ENCODE results near the gene B3GNT3.

B3GNT3 gene

DNA sequence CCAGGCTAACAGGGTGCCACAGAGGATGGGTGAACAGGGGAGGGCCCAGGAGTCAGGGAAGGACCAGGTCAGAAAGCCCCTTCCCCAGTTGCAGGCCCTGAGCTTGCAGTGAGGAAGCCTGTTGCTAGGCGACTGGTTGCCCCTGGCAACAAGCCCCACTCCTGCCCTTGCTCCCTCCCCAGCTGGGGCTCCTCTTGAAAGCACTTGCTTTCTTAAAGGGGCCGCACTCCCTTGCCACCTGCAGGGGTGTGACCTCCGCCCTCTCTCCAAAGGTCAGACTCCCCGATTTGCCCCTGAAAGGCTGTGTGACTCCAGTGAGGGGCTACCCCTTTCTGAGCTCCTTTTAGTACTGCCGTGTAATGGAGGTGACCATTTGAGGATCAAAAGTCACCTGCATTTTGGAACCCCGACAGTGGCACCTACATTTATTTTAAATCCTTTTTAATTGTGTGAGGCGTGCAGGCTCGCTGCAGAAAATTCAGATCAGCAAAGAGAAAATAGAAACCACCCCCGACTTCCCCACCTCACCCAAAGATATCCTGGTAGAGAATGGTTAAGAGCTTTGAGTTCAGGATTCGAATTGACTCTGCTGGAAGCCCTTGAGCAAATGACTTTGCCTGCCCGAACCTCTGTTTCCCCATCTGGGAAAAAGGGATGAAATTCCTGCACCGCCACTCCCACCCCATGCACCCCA, 38.8 kb upstream of the B3GNT3 start:
- in situ Hi-C loops (cut with HindIII; ENCODE audit: low pct_unique_long_range_greater_than_20kb, low sequenced_read_pairs) = no loop called here
- no peak for TF ChIP-seq JUND (IDR thresholded peaks at IDR 0.05; ENCODE audit: low read depth)
- peak in 1 of 2 experiments; percentile 57 for DNase-seq (ENCODE audit: low read depth in 1 of 2, low spot score in 1 of 2)

- in situ Hi-C loops (cut with HindIII; ENCODE audit: low pct_unique_long_range_greater_than_20kb, low sequenced_read_pairs) = no loop called here
- TF ChIP-seq JUND (IDR thresholded peaks at IDR 0.05; ENCODE audit: low read depth) = no peak
- DNase-seq (ENCODE audit: low read depth in 1 of 2, low spot score in 1 of 2) = no peak
These were observed 37.8 kb upstream of the B3GNT3 start for GRCh38 chr19:17757125-17757524.

- no peak for TF ChIP-seq JUND (IDR thresholded peaks at IDR 0.05; ENCODE audit: low read depth)
- no peak for DNase-seq (ENCODE audit: low read depth in 1 of 2, low spot score in 1 of 2)
- in situ Hi-C loops (cut with HindIII; ENCODE audit: low pct_unique_long_range_greater_than_20kb, low sequenced_read_pairs) = no loop called here
These were observed 36.4 kb upstream of the B3GNT3 start for GRCh38 chr19:17758515-17758914.

GRCh38 chr19:17761148-17761547, 33.8 kb upstream of the B3GNT3 start:
- DNase-seq (ENCODE audit: low read depth in 1 of 2, low spot score in 1 of 2) = no peak
- in situ Hi-C loops (cut with HindIII; ENCODE audit: low pct_unique_long_range_greater_than_20kb, low sequenced_read_pairs) = no loop called here
- TF ChIP-seq JUND (IDR thresholded peaks at IDR 0.05; ENCODE audit: low read depth) = no peak

GRCh38 chr19:17762505-17763229, 32.3 kb upstream of the B3GNT3 start:
- in situ Hi-C loops (cut with HindIII; ENCODE audit: low pct_unique_long_range_greater_than_20kb, low sequenced_read_pairs) = no loop called here
- no peak for TF ChIP-seq JUND (IDR thresholded peaks at IDR 0.05; ENCODE audit: low read depth)
- DNase-seq (ENCODE audit: low read depth in 1 of 2, low spot score in 1 of 2) = peak in 1 of 2 experiments; percentile 83

DNA sequence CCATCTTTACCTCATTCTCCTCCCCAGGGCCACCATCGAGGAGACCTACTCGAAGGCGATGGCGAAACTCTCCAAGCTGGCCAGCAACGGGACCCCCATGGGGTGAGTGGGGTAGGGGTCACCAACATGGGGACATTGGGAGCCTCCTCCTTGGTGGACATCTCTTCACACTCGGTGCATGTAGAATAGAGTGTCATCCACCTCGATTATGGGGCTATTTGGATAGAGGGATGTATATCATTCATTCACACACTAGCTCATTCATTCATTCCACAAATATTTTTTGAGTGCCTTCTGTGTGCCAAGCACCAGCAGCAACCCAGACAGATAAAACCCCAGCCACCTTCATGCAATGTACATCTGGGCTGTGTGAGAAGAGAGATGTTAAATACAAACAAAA, 30.6 kb upstream of the B3GNT3 start:
- in situ Hi-C loops (cut with HindIII; ENCODE audit: low pct_unique_long_range_greater_than_20kb, low sequenced_read_pairs) = no loop called here
- TF ChIP-seq JUND (IDR thresholded peaks at IDR 0.05; ENCODE audit: low read depth) = no peak
- no peak for DNase-seq (ENCODE audit: low read depth in 1 of 2, low spot score in 1 of 2)

DNA sequence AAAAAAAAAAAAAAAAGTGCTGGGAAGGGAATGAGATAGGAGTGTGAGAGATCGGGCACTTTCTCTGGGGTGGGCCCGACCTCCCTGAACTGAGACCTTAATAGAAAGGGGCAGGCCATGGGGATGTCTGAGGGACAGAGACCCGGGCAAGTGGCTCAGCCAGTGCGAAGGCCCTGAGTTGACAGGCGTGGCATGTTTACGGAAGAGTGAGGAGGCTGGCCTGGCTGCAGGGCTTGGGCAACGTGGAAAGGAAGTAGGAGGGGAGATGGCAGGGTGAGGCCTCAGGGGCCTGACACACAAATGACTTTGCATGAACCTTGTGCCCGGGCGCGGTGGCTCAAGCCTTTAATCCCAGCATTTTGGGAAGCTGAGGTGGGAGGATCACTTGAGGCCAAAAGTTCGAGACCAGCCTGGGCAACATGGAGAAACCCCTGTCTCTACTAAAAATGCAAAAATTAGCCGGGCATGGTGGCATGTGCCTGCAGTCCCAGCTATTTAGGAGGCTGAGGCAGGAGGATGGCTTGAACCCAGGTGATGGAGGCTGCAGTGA, 29.8 kb upstream of the B3GNT3 start:
- DNase-seq (ENCODE audit: low read depth in 1 of 2, low spot score in 1 of 2) = peak in 1 of 2 experiments; percentile 30
- in situ Hi-C loops (cut with HindIII; ENCODE audit: low pct_unique_long_range_greater_than_20kb, low sequenced_read_pairs) = no loop called here
- TF ChIP-seq JUND (IDR thresholded peaks at IDR 0.05; ENCODE audit: low read depth) = no peak

- no peak for TF ChIP-seq JUND (IDR thresholded peaks at IDR 0.05; ENCODE audit: low read depth)
- in situ Hi-C loops (cut with HindIII; ENCODE audit: low pct_unique_long_range_greater_than_20kb, low sequenced_read_pairs) = no loop called here
- DNase-seq (ENCODE audit: low read depth in 1 of 2, low spot score in 1 of 2) = peak in 1 of 2 experiments; percentile 87
These were observed 28.3 kb upstream of the B3GNT3 start for GRCh38 chr19:17766543-17767131.

DNA sequence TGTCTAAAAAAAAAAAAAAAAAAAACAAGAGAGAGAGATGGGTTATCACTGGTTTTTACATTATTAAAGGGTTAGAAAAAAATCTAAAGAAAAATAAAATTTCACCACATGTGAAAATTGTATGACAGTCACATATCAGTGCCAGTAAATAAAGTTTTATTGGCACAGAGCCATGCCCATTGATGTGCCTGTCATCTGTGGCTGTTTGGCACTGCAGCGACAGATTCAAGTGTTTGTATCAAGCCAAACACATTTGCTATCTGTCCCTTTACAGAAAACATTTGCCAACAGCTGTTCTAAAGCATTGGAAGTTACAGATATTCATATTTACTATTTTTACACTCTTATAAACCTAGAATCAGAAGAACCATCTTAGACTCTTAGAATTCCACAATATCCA, 27.4 kb upstream of the B3GNT3 start:
- no peak for DNase-seq (ENCODE audit: low read depth in 1 of 2, low spot score in 1 of 2)
- in situ Hi-C loops (cut with HindIII; ENCODE audit: low pct_unique_long_range_greater_than_20kb, low sequenced_read_pairs) = no loop called here
- no peak for TF ChIP-seq JUND (IDR thresholded peaks at IDR 0.05; ENCODE audit: low read depth)

- in situ Hi-C loops (cut with HindIII; ENCODE audit: low pct_unique_long_range_greater_than_20kb, low sequenced_read_pairs) = no loop called here
- no peak for DNase-seq (ENCODE audit: low read depth in 1 of 2, low spot score in 1 of 2)
- no peak for TF ChIP-seq JUND (IDR thresholded peaks at IDR 0.05; ENCODE audit: low read depth)
These were observed 24.3 kb upstream of the B3GNT3 start for GRCh38 chr19:17770613-17771012.

- DNase-seq (ENCODE audit: low read depth in 1 of 2, low spot score in 1 of 2) = peak in 1 of 2 experiments; percentile 70
- in situ Hi-C loops (cut with HindIII; ENCODE audit: low pct_unique_long_range_greater_than_20kb, low sequenced_read_pairs) = no loop called here
- TF ChIP-seq JUND (IDR thresholded peaks at IDR 0.05; ENCODE audit: low read depth) = no peak
These were observed 22.8 kb upstream of the B3GNT3 start for GRCh38 chr19:17772172-17772571.

DNA sequence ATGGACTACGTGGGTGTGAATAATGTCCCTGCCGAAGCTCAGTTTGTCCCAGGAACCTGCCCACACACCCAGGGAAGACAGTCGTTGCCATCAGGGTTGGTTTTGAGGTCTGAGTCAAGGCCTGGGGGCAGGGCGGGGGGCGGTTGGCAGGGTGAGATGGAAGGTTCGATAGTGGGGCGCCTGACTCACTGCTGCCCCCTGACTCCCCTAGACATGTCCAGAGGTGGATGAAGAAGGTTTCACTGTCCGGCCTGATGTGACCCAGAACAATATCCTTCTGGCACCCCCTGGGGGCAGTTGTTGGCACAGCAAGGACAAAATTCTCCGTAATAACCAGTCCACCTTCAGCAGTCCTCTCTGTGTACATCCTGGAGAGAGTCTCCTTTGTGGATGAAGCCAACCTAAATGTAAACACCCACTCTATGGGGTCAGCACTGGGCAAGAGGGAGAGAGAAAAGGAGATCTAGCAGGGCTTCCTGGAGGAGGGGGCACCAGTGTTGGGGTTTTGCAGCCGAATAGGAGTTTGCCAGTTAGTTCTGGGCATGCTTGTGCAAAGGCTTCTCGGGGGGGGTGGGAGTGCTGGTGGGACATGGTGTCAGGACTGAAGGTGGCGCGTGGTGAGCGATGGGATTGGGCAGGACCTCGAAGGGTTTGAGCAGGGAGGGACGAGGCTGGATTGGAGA, 19.6 kb upstream of the B3GNT3 start:
- peak in 1 of 2 experiments; percentile 57 for DNase-seq (ENCODE audit: low read depth in 1 of 2, low spot score in 1 of 2)
- in situ Hi-C loops (cut with HindIII; ENCODE audit: low pct_unique_long_range_greater_than_20kb, low sequenced_read_pairs) = no loop called here
- no peak for TF ChIP-seq JUND (IDR thresholded peaks at IDR 0.05; ENCODE audit: low read depth)
